IMR-90 (cell line): ENCODE measurements around the gene PLPP3. TPM values are rescaled to one million over a fixed set of nuclear protein-coding genes. Genes with fewer than 3 reads are reported as not detected.
A peak's percentile ranks its signal among the peaks of the same experiment; 100 is the strongest.

Source experiments
- ATAC-seq: fragments of 200-7000 bp; cut with Tn5 transposase; 2 replicates; pipeline ENCODE4 v1.9.1; 2020; ENCODE audit warnings: low read depth, mild to moderate bottlenecking, moderate library complexity
- BruUV-seq: library from RNA; stranded (reverse); fragments of 400-500 nt; replicated peaks from 2 replicates; lab custom pipeline; 2021; lab: Mats Ljungman, UMichigan
- CTCF ChIA-PET: fragments of 300-600 bp; formaldehyde crosslinking; extraction: SDS; loops from one replicate; lab custom pipeline; 2021; ENCODE audit warnings: antibody characterized with exemption; lab: Yijun Ruan, JAX
- POLR2A ChIA-PET: fragments of 300-600 bp; sonication (Branson Sonifier 250); formaldehyde crosslinking; loops from one replicate; lab custom pipeline; 2022; ENCODE audit warnings: antibody characterized with exemption; ENCODE audit not compliant: unreplicated experiment; lab: Charles Lee
- DNase-seq: peaks from one replicate; pipeline ENCODE4 v3.0.0; 2013
- H2AFZ ChIP-seq: replicated peaks from 2 replicates; pipeline ENCODE3; 2013; ENCODE audit warnings: low read length, mild to moderate bottlenecking; ENCODE audit not compliant: poor library complexity
- H2AK5ac ChIP-seq: 2 replicates; pipeline ENCODE4 v1.6.1; 2013; ENCODE audit warnings: low read depth, low read length, inconsistent platforms
- H2AK9ac ChIP-seq: replicated peaks from 2 replicates; pipeline ENCODE3; 2013; ENCODE audit warnings: mild to moderate bottlenecking, low read depth, low read length, moderate library complexity; ENCODE audit not compliant: poor library complexity
- H2BK120ac ChIP-seq: 2 replicates; pipeline ENCODE4 v1.6.1; 2013; ENCODE audit warnings: low read depth, low read length, inconsistent platforms
- H2BK15ac ChIP-seq: 3 replicates; pipeline ENCODE4 v1.6.1; 2013; ENCODE audit warnings: low read depth, low read length, inconsistent platforms
- H2BK20ac ChIP-seq: 2 replicates; pipeline ENCODE4 v1.6.1; 2013; ENCODE audit warnings: low read depth, mild to moderate bottlenecking, inconsistent platforms, low read length, moderate library complexity
- H2BK5ac ChIP-seq: 2 replicates; pipeline ENCODE4 v1.6.1; 2013; ENCODE audit warnings: mild to moderate bottlenecking, low read depth, low read length, inconsistent platforms; ENCODE audit not compliant: poor library complexity, severe bottlenecking
- H3K14ac ChIP-seq: replicated peaks from 2 replicates; pipeline ENCODE4 v1.6.1; 2013; ENCODE audit warnings: low read depth, low read length, inconsistent platforms
- H3K18ac ChIP-seq: 2 replicates; pipeline ENCODE4 v1.6.1; 2013; ENCODE audit warnings: low read depth, low read length, control low read depth
- H3K23ac ChIP-seq: 2 replicates; pipeline ENCODE4 v1.6.1; 2013; ENCODE audit warnings: low read depth, low read length, inconsistent platforms
- H3K27ac ChIP-seq: 2 replicates; pipeline ENCODE4 v1.5.1; 2013; ENCODE audit warnings: mild to moderate bottlenecking, control low read depth, low read length; ENCODE audit not compliant: insufficient read depth
- H3K27me3 ChIP-seq: 2 replicates; pipeline ENCODE4 v1.6.1; 2013; ENCODE audit warnings: low read length; ENCODE audit not compliant: control insufficient read depth, insufficient read depth
- H3K36me3 ChIP-seq: 2 replicates; pipeline ENCODE4 v1.6.1; 2013; ENCODE audit warnings: low read length, mixed read lengths; ENCODE audit not compliant: control insufficient read depth, insufficient read depth
- H3K4ac ChIP-seq: 2 replicates; pipeline ENCODE4 v1.6.1; 2013; ENCODE audit warnings: low read depth, low read length, inconsistent platforms
- H3K4me1 ChIP-seq: 2 replicates; pipeline ENCODE4 v1.6.1; 2013; ENCODE audit warnings: low read length, mixed read lengths; ENCODE audit not compliant: control insufficient read depth, insufficient read depth
- H3K4me2 ChIP-seq: 2 replicates; pipeline ENCODE4 v1.6.1; 2013; ENCODE audit warnings: low read depth, mild to moderate bottlenecking, control low read depth, low read length, moderate library complexity
- H3K4me3 ChIP-seq: 2 replicates; pipeline ENCODE4 v1.5.1; 2013; ENCODE audit warnings: low read depth, mild to moderate bottlenecking, control low read depth, low read length, moderate library complexity; ENCODE audit not compliant: insufficient read depth
- H3K56ac ChIP-seq: 2 replicates; pipeline ENCODE4 v1.6.1; 2013; ENCODE audit warnings: low read length, inconsistent platforms; ENCODE audit not compliant: insufficient read depth; ENCODE audit errors: extremely low read depth
- H3K79me1 ChIP-seq, 2 experiments: 2 replicates each; pipeline ENCODE4 v1.6.1; 2013; ENCODE audit warnings: low read length in 2 of 2, inconsistent platforms in 1 of 2, low read depth in 1 of 2
- H3K9ac ChIP-seq: 2 replicates; pipeline ENCODE4 v1.6.1; 2013; ENCODE audit warnings: low read depth, low read length, control low read depth
- H3K9me1 ChIP-seq: 2 replicates; pipeline ENCODE4 v1.6.1; 2013; ENCODE audit warnings: low read length, inconsistent platforms; ENCODE audit not compliant: insufficient read depth
- H3K9me3 ChIP-seq: 2 replicates; pipeline ENCODE4 v1.6.1; 2013; ENCODE audit warnings: low read length; ENCODE audit not compliant: control insufficient read depth, insufficient read depth
- H4K20me1 ChIP-seq: 2 replicates; pipeline ENCODE4 v1.6.1; 2013; ENCODE audit warnings: low read length, inconsistent platforms; ENCODE audit not compliant: insufficient read depth
- H4K5ac ChIP-seq: 2 replicates; pipeline ENCODE4 v1.6.1; 2013; ENCODE audit warnings: mild to moderate bottlenecking, low read depth, low read length, control low read depth
- H4K8ac ChIP-seq, 2 experiments: 2 replicates each; pipeline ENCODE4 v1.6.1; 2013; ENCODE audit warnings: low read depth in 2 of 2, low read length in 2 of 2, control low read depth in 1 of 2, inconsistent platforms in 1 of 2
- H4K91ac ChIP-seq: 2 replicates; pipeline ENCODE4 v1.6.1; 2013; ENCODE audit warnings: low read depth, low read length, inconsistent platforms; ENCODE audit not compliant: insufficient read depth
- BHLHE40 ChIP-seq: fragments of 150-350 bp; IDR thresholded peaks from 2 replicates; pipeline ENCODE4 v1.6.1; 2016; ENCODE audit warnings: mild to moderate bottlenecking, low read depth, low read length
- CEBPB ChIP-seq: IDR thresholded peaks from 2 replicates; pipeline ENCODE4 v1.6.1; 2012; ENCODE audit warnings: low read depth, low read length, improper control_type of control experiment
- CHD1 ChIP-seq: IDR thresholded peaks from 2 replicates; pipeline ENCODE4 v1.6.1; 2012; ENCODE audit warnings: low read depth, low read length, improper control_type of control experiment
- ELK1 ChIP-seq: fragments of 150-350 bp; IDR thresholded peaks from 2 replicates; pipeline ENCODE4 v1.6.1; 2016; ENCODE audit warnings: low read depth, mild to moderate bottlenecking, low read length, moderate library complexity, borderline replicate concordance
- FOS ChIP-seq: fragments of 150-350 bp; IDR thresholded peaks from 2 replicates; pipeline ENCODE4 v1.6.1; 2016; ENCODE audit warnings: low read depth, low read length
- MAFK ChIP-seq: IDR thresholded peaks from 2 replicates; pipeline ENCODE4 v1.6.1; 2012; ENCODE audit warnings: low read depth, low read length, improper control_type of control experiment
- NFE2L2 ChIP-seq: fragments of 150-350 bp; IDR thresholded peaks from 2 replicates; pipeline ENCODE4 v1.6.1; 2016; ENCODE audit warnings: low read depth, mild to moderate bottlenecking, low read length
- POLR2A ChIP-seq: IDR thresholded peaks from 2 replicates; pipeline ENCODE4 v1.6.1; 2012; ENCODE audit warnings: mild to moderate bottlenecking, low read depth, low read length
- RFX5 ChIP-seq: IDR thresholded peaks from 2 replicates; pipeline ENCODE4 v1.8.0; 2012; ENCODE audit warnings: low read depth, mild to moderate bottlenecking, low read length, moderate library complexity
- SMC3 ChIP-seq: fragments of 150-350 bp; IDR thresholded peaks from 2 replicates; pipeline ENCODE4 v1.6.1; 2016; ENCODE audit warnings: low read depth, mild to moderate bottlenecking, antibody characterized with exemption, low read length, moderate library complexity
- USF2 ChIP-seq: fragments of 150-350 bp; IDR thresholded peaks from 2 replicates; pipeline ENCODE4 v1.6.1; 2017; ENCODE audit warnings: mild to moderate bottlenecking, antibody characterized with exemption, low read length, low read depth
- WGBS, 2 experiments: methylation state at CpG; one replicate each; pipeline versions ENCODE4 v1.1.5 to v1.1.7; 2013; ENCODE audit warnings: missing lambda C conversion rate in 2 of 2; ENCODE audit not compliant: insufficient read length in 1 of 2; ENCODE audit errors: extremely low coverage in 2 of 2; 5-methylcytosine and 5-hydroxymethylcytosine counted together
- dilution Hi-C: fragments of 300-500 bp; cut with HindIII; formaldehyde crosslinking; loops from one replicate; pipeline ENCODE4 v1.14.3; 2018; ENCODE audit warnings: low sequenced_read_pairs; ENCODE audit not compliant: unreplicated experiment
- in situ Hi-C: fragments of 300-500 bp; cut with MboI; formaldehyde crosslinking; loops from 3 replicates; pipeline ENCODE4 v1.14.3; 2019; ENCODE audit warnings: low sequenced_read_pairs, inconsistent platforms, mixed read lengths
- intact Hi-C: fragments of 100-400 bp; cut with micrococcal nuclease; formaldehyde crosslinking; loops from 2 replicates; pipeline ENCODE4 v1.10.0; 2022
- polyA plus RNA-seq, 3 experiments: library from polyadenylated mRNA; depleted of rRNA; stranded (reverse); fragments of >200 nt; gene quantifications; 2 replicates each; pipeline ENCODE4 v1.2.3, GENCODE V29; 2012; ENCODE audit warnings: low replicate concordance in 1 of 3
- total RNA-seq: library from RNA; depleted of rRNA; stranded (reverse); fragments of >200 nt; gene quantifications from 2 replicates; pipeline ENCODE4 v1.2.3, GENCODE V29; 2012
- TF ChIP-seq, protein P1 (sequence below): conservative IDR thresholded peaks from 2 replicates; pipeline ENCODE4 v1.5.1; 2012; ENCODE audit warnings: mild to moderate bottlenecking, low read depth, low read length, improper control_type of control experiment

The PLPP3 gene
- total and polyA plus RNA-seq, 2 of the 4 experiments (the other 2 are of a cell fraction): 49.9 to 56.6 TPM

DNA sequence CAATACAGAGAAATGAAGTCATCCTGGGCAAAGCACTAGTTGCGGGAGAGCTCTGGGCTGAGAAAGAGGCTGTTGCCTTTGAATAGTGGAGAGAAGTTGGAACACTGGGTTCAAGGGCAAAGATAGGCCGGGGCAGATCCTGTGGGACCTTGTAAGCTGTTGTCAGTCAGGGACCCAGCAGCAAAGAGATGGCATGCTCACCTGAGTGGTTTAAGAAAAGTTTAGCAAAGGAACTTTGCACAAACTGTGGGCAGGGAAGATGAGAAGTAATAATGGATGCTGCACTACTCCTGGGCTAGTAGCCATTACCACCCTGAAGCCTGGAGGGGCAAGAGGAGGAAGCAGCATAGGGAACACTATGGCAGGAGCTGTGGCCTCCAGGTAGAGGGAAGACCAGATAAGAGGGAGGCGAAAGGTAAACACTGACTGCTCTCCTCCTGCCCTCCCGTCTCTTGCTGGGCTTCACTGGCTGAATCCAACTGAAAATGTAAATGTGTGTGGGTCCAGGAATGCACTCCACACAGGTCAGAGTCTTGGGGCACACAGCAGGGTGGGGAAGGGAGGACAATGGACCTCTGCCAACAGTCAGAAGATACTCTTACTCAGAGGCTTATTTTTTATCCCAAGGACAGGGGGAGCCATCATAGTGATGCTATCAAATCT is 129.2 kb downstream of the PLPP3 start:
- WGBS, 2 experiments: 97% methylated on average over 3 of the region's 4 CpGs; no CpG with 5 or more reads in 1 of the 2 experiments
- no peak for ATAC-seq
- intact Hi-C loops (no loop called here), dilution Hi-C loops (no loop called here), in situ Hi-C loops (no loop called here)
- no peaks in the 10 kb centered on the region for H3K79me1 ChIP-seq
- H2AFZ ChIP-seq: peak overlapping the region; percentile 26
- no peaks in the 10 kb centered on the region for H3K36me3 ChIP-seq
- H4K91ac ChIP-seq: peak overlapping the region; percentile 29
- H3K9ac ChIP-seq: no peak overlapping the region
- ChIA-PET CTCF (no interaction called here), POLR2A (no interaction called here)
- H4K5ac ChIP-seq: no peak overlapping the region
- H3K18ac ChIP-seq: no peak overlapping the region
- H2AK9ac ChIP-seq: no peak overlapping the region
- no peak for DNase-seq
- H3K23ac ChIP-seq: no peak overlapping the region
- H3K4me3 ChIP-seq: no peak overlapping the region
- no peak overlapping the region for H2BK15ac ChIP-seq
- TF ChIP-seq NFE2L2 (no peak), ELK1 (no peak), CEBPB (no peak), BHLHE40 (no peak), USF2 (no peak), RFX5 (no peak), CHD1 (no peak), SMC3 (no peak), POLR2A (no peak), MAFK (no peak), FOS (no peak)
- TF ChIP-seq, protein P1, sequence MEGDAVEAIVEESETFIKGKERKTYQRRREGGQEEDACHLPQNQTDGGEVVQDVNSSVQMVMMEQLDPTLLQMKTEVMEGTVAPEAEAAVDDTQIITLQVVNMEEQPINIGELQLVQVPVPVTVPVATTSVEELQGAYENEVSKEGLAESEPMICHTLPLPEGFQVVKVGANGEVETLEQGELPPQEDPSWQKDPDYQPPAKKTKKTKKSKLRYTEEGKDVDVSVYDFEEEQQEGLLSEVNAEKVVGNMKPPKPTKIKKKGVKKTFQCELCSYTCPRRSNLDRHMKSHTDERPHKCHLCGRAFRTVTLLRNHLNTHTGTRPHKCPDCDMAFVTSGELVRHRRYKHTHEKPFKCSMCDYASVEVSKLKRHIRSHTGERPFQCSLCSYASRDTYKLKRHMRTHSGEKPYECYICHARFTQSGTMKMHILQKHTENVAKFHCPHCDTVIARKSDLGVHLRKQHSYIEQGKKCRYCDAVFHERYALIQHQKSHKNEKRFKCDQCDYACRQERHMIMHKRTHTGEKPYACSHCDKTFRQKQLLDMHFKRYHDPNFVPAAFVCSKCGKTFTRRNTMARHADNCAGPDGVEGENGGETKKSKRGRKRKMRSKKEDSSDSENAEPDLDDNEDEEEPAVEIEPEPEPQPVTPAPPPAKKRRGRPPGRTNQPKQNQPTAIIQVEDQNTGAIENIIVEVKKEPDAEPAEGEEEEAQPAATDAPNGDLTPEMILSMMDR: no peak
- H3K56ac ChIP-seq: no peak overlapping the region
- H3K4me1 ChIP-seq: peaks cover 13% of the 10 kb centered on the region; the same call in 1 of the 2 replicates
- H2BK20ac ChIP-seq: no peak overlapping the region
- H2BK5ac ChIP-seq: no peak overlapping the region
- no peak overlapping the region for H3K27ac ChIP-seq
- no peaks in the 10 kb centered on the region for H3K9me3 ChIP-seq
- no peak overlapping the region for H2BK120ac ChIP-seq
- no TSS peak for BruUV-seq
- no peaks in the 10 kb centered on the region for H4K20me1 ChIP-seq
- no peak overlapping the region for H3K14ac ChIP-seq
- no peak overlapping the region for H3K4ac ChIP-seq
- no peak overlapping the region for H4K8ac ChIP-seq
- H2AK5ac ChIP-seq: no peak overlapping the region; the same call in 1 of the 2 replicates
- H3K4me2 ChIP-seq: no peak overlapping the region
- H3K27me3 ChIP-seq: no peaks in the 10 kb centered on the region
- peaks cover 3% of the 10 kb centered on the region for H3K9me1 ChIP-seq
